Heart left ventricle (tissue), 16 donors: ENCODE results near the gene SNX5. TPM values are rescaled to one million over a fixed set of nuclear protein-coding genes. Genes with fewer than 3 reads are reported as not detected.

Experiments used
- ATAC-seq, 4 donors: fragments of 200-7000 bp; cut with Tn5 transposase; one replicate each; pipeline ENCODE4 v1.9.1; 2020 to 2022; ENCODE audit warnings: moderate library complexity in 4 of 4, mild to moderate bottlenecking in 3 of 4, moderate number of reproducible peaks in 1 of 4
- DNase-seq, 5 donors: peaks; one replicate each; pipeline ENCODE4 v3.0.0-alpha.2; 2020
- H3K27ac ChIP-seq, 12 donors: fragments of 200-600 bp; sonication (generic) in 4 of 12; one replicate each; pipeline versions ENCODE4 v1.5.0 to v1.8.0; 2016 to 2022; ENCODE audit warnings: mild to moderate bottlenecking in 2 of 12
- H3K27me3 ChIP-seq, 9 donors: fragments of 200-600 bp; sonication (generic) in 2 of 9; one replicate each; pipeline versions ENCODE4 v1.5.1 to v1.8.0; 2016 to 2022; ENCODE audit warnings: mild to moderate bottlenecking in 3 of 9
- H3K36me3 ChIP-seq, 9 donors: fragments of 200-600 bp; sonication (generic) in 2 of 9; one replicate each; pipeline versions ENCODE4 v1.5.0 to v1.8.0; 2018 to 2022; ENCODE audit warnings: mild to moderate bottlenecking in 2 of 9
- H3K4me1 ChIP-seq, 12 donors: fragments of 200-600 bp; sonication (generic) in 4 of 12; one replicate each; pipeline versions ENCODE4 v1.5.0 to v1.8.0; 2016 to 2022; ENCODE audit warnings: mild to moderate bottlenecking in 3 of 12
- H3K4me3 ChIP-seq, 12 donors: fragments of 200-600 bp; sonication (generic) in 4 of 12; one replicate each; pipeline versions ENCODE4 v1.5.0 to v1.8.0; 2017 to 2022; ENCODE audit warnings: mild to moderate bottlenecking in 9 of 12, moderate library complexity in 4 of 12
- H3K9me3 ChIP-seq, 12 donors: fragments of 200-600 bp; sonication (generic) in 4 of 12; one replicate each; pipeline versions ENCODE4 v1.5.0 to v1.8.0; 2016 to 2022; ENCODE audit warnings: mild to moderate bottlenecking in 1 of 12
- CTCF ChIP-seq, 12 donors: fragments of 200-600 bp; sonication (generic) in 4 of 12; IDR thresholded peaks; one replicate each; pipeline versions ENCODE4 v1.5.0 to v1.8.0; 2018 to 2022; ENCODE audit warnings: antibody characterized with exemption in 12 of 12, mild to moderate bottlenecking in 5 of 12
- POLR2A ChIP-seq, 2 donors: fragments of 450-650 bp; IDR thresholded peaks; one replicate each; pipeline ENCODE4 v1.6.1; 2017; ENCODE audit warnings: antibody characterized with exemption in 2 of 2, mild to moderate bottlenecking in 2 of 2, moderate library complexity in 2 of 2
- WGBS, 4 donors: extraction: QIAGEN DNeasy Blood & Tissue Kit in 2 of 4; methylation state at CpG; one replicate each; pipeline versions ENCODE4 v1.1.5 to v1.1.7; 2013 to 2018; 5-methylcytosine and 5-hydroxymethylcytosine counted together
- intact Hi-C, 10 donors: fragments of 100-400 bp; cut with DNase I; formaldehyde crosslinking; loops; one replicate each; pipeline versions ENCODE4 v1.11.1 to v1.14.2; 2022
- polyA plus RNA-seq, 2 donors: library from polyadenylated mRNA; stranded (reverse); fragments of 200-250 nt; gene quantifications; one replicate each; pipeline ENCODE4 v1.2.3, GENCODE V29; 2013
- total RNA-seq, 9 donors: library from RNA; depleted of rRNA in 2 of 9; stranded (reverse); fragments of >200 nt in 2 of 9; fragmentation: NEBNext Ultra II Directional in 3 of 9; extraction: Animal tissue kit (Norgen Biotek cat#: 25700) in 3 of 9; gene quantifications; one replicate each; pipeline versions ENCODE4 v1.1.0 to v1.2.4, GENCODE V29; 2016 to 2023
- donor health status: ischemic (EF 13 %, LVEDD 7.1; RV severe dilation, severe dysfunction).
- donor health status: healthy with polysubstance abuse.
- donor health status: DM: no; HTN: yes; CAD: no.
- donor health status: DM: no; HTN: no; CAD: no.
- donor health status: ischemic (EF 25% LVEDD 6.9; RV normal size, moderate dysfunction).
- donor health status: ischemic (EF 25% LVEDD 5.7; RV mildly dilated, moderate dysfunction).
- donor health status: healthy.
- donor health status: DM: yes; HTN: yes; CAD: no.
- donor health status: ischemic (EF 35%, LVEDD 5.7; RV mildly dilated, moderate dysfunction).
- donor health status: nonischemic (EF 11% LVEDD 7.7; RV severe dilation, severe dysfunction).
- donor health status: DM: yes; HTN: yes; CAD: no.
- donor health status: PGD.
- donor health status: ischemic (EF 29% LVEDD 5.4; RV normal size, mild dysfunction).
- donor health status: nonischemic (EF 23%, LVEDD 6.1; RV moderate dilation, normal function).

The SNX5 gene
- total and polyA plus RNA-seq, 11 donors: 32.8 to 75.0 (median 44.0) TPM

GRCh38 chr20:17946040-17946439, 22.6 kb downstream of the SNX5 start:
- no peak overlapping the region for H3K4me3 ChIP-seq
- TF ChIP-seq CTCF (IDR thresholded peaks at IDR 0.05) (no peak), POLR2A (IDR thresholded peaks at IDR 0.05) (no peak)
- WGBS, 4 donors: 90 to 97% (median 94%) methylated on average over 5 of the region's 5 CpGs
- peaks cover 0 to 100% (median 100%) of the 10 kb centered on the region in 9 donors for H3K36me3 ChIP-seq
- DNase-seq (no peak), ATAC-seq (no peak)
- peaks cover 0 to 7% (median 0%) of the 10 kb centered on the region in 12 donors for H3K4me1 ChIP-seq
- H3K9me3 ChIP-seq: no peaks in the 10 kb centered on the region
- H3K27ac ChIP-seq: no peak overlapping the region
- H3K27me3 ChIP-seq: no peaks in the 10 kb centered on the region
- intact Hi-C loops: no loop called here

GRCh38 chr20:17944854-17945474, 23.6 kb downstream of the SNX5 start:
- WGBS, 4 donors: 94 to 99% (median 96%) methylated on average over 4 of the region's 4 CpGs
- intact Hi-C loops: no loop called here
- no peak for DNase-seq
- Histone ChIP-seq H3K27ac (no peak overlapping the region), H3K27me3 (no peaks in the 10 kb centered on the region), H3K4me1 (peaks cover 0 to 14% (median 0%) of the 10 kb centered on the region in 12 donors), H3K9me3 (no peaks in the 10 kb centered on the region), H3K36me3 (peaks cover 0 to 98% (median 94%) of the 10 kb centered on the region in 9 donors), H3K4me3 (no peak overlapping the region)
- ATAC-seq: no peak
- TF ChIP-seq POLR2A (IDR thresholded peaks at IDR 0.05) (no peak), CTCF (IDR thresholded peaks at IDR 0.05) (no peak)

GRCh38 chr20:17943343-17943742, 25.3 kb downstream of the SNX5 start:
- 32 to 40% (median 35%) methylated on average over 3 of the region's 3 CpGs for WGBS, 4 donors
- Histone ChIP-seq H3K36me3 (peaks cover 0 to 82% (median 78%) of the 10 kb centered on the region in 9 donors), H3K27me3 (no peaks in the 10 kb centered on the region), H3K27ac (no peak overlapping the region), H3K9me3 (no peaks in the 10 kb centered on the region), H3K4me3 (no peak overlapping the region), H3K4me1 (peaks cover 0 to 27% (median 11%) of the 10 kb centered on the region in 12 donors)
- ATAC-seq: no peak
- TF ChIP-seq POLR2A (IDR thresholded peaks at IDR 0.05) (no peak), CTCF (IDR thresholded peaks at IDR 0.05) (no peak)
- DNase-seq: no peak
- intact Hi-C loops: no loop called here

- Histone ChIP-seq H3K36me3 (peaks cover 0 to 67% (median 63%) of the 10 kb centered on the region in 9 donors), H3K27ac (no peak overlapping the region), H3K9me3 (no peaks in the 10 kb centered on the region), H3K4me3 (no peak overlapping the region), H3K4me1 (peaks cover 0 to 38% (median 20%) of the 10 kb centered on the region in 12 donors), H3K27me3 (no peaks in the 10 kb centered on the region)
- DNase-seq (no peak), ATAC-seq (no peak)
- TF ChIP-seq CTCF (IDR thresholded peaks at IDR 0.05): no peak
- no peak for TF ChIP-seq POLR2A (IDR thresholded peaks at IDR 0.05)
- intact Hi-C loops: no loop called here
- 77 to 85% (median 82%) methylated on average over 3 of the region's 3 CpGs for WGBS, 4 donors
These were observed 26.8 kb downstream of the SNX5 start for GRCh38 chr20:17941826-17942196.
